GM11168 (cell line): ENCODE data around the gene PRTN3.

ENCODE experiments used
- in situ Hi-C: fragments of 300-500 bp; cut with MboI; formaldehyde crosslinking; loops from one replicate; pipeline ENCODE4 v1.12.0; 2022; ENCODE audit warnings: low sequenced_read_pairs; ENCODE audit not compliant: unreplicated experiment

Gene PRTN3

DNA sequence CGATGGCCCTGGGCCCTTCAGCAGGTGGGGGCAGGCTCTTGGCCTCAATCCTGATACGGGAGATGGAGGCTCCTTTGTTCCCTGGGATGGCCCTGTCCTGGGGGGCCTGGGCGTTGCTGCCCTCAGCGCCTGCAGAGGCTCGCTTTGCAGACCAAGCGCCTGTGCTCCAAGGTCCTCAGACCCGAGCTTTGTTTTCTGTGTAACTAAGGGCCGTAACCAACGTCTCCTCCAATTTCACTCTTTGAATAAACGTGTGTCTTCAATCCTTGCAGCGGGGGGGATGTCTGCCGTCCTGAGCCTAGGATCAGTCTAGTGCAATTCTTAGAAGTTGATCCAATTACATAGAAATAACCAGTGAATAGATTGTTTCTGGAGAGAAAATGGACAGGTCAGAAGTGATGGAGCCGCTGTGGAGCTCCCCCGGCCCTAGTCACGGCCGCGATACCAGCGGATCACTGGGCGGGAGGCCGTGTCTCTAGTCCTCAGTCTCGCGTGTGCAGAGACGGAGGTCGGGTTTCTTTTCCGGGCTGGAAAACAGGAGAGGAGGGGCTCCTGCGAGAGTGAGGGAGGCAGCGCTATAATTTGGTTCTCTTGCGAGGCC, 38.2 kb upstream of the PRTN3 start:
- in situ Hi-C loops, result no loop called here

DNA sequence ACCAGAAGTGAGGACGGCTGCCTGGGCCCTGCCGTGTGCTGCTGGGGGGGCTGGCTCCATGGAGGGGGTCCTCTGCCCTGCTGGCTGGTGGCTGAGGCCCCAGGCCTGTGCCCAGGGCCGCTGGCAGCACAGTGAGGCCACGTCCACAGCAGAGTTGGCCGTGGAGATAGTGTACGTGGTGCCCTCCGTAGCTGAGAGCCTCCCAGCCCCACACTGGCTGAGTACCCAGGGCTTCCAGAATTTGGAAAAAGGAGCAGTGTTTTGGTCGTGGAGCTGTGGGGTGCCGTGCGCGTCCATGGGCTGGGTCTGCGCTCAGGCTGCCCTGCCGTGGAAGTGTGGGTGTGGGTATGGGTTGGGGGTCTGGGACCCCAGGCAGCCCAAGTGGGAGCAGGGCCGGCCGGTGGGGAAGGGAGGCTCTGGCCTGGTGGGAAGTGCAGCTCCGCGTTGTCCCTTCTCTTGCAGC, 37.7 kb upstream of the PRTN3 start:
- in situ Hi-C loops, result no loop called here

DNA sequence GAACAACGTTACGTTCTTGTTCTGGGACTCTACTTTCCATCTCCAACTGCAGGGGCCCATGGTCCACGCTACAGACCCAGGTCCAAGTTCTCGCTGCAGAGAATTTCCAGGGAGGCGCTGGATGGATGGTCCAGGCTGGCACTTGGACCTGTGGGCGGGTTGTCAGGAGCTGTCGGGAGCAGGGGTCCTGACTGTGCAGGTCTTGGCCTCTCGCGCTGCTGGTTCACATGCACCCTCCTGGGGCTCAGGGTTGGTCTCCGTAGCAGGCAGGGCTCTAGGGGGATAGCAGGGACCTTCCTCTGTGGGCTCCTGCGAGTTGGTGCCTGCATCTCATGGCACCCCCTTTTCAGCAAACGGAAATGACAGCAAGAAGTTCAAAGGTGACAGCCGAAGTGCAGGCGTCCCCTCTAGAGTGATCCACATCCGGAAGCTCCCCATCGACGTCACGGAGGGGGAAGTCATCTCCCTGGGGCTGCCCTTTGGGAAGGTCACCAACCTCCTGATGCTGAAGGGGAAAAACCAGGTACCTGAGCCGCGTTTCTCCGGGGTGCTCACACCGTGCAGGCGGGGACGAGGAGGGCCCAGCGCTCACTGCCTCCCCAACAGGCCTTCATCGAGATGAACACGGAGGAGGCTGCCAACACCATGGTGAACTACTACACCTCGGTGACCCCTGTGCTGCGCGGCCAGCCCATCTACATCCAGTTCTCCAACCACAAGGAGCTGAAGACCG, 36.9 kb upstream of the PRTN3 start:
- in situ Hi-C loops, result no loop called here

DNA sequence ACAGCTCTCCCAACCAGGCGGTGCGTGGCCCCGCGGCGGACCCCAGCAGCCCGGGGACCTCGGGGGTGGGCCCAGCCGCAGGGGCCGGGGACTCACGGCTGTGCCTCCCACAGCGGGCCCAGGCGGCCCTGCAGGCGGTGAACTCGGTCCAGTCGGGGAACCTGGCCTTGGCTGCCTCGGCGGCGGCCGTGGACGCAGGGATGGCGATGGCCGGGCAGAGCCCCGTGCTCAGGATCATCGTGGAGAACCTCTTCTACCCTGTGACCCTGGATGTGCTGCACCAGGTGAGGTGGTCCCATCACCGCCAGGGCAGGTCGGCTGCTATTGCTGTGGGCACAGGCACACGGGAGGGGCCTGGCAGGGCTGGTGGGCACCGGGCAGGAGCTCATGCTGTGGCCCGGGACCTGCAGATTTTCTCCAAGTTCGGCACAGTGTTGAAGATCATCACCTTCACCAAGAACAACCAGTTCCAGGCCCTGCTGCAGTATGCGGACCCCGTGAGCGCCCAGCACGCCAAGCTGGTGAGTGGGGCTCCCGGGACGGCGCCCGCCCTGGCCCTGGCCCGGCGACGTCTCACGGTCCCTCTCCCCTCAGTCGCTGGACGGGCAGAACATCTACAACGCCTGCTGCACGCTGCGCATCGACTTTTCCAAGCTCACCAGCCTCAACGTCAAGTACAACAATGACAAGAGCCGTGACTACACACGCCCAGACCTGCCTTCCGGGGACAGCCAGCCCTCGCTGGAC, 36.2 kb upstream of the PRTN3 start:
- in situ Hi-C loops, result no loop called here

DNA sequence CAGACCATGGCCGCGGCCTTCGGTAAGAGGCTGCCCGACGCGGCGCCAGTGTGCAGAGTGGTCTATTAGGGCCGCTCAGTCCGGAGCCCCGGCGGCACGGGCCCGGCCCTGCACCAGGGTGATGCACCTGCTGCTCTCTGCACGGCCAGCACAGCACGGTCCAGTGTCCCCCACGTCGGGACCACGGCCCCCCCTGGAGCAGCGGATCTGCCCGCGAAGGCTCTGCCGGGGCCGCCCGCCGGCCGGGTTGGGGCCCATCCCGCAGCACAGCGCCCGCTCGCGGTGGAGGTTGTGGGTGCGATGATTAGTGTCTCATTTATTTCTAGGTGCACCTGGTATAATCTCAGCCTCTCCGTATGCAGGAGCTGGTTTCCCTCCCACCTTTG, 35.6 kb upstream of the PRTN3 start:
- in situ Hi-C loops, result no loop called here

DNA sequence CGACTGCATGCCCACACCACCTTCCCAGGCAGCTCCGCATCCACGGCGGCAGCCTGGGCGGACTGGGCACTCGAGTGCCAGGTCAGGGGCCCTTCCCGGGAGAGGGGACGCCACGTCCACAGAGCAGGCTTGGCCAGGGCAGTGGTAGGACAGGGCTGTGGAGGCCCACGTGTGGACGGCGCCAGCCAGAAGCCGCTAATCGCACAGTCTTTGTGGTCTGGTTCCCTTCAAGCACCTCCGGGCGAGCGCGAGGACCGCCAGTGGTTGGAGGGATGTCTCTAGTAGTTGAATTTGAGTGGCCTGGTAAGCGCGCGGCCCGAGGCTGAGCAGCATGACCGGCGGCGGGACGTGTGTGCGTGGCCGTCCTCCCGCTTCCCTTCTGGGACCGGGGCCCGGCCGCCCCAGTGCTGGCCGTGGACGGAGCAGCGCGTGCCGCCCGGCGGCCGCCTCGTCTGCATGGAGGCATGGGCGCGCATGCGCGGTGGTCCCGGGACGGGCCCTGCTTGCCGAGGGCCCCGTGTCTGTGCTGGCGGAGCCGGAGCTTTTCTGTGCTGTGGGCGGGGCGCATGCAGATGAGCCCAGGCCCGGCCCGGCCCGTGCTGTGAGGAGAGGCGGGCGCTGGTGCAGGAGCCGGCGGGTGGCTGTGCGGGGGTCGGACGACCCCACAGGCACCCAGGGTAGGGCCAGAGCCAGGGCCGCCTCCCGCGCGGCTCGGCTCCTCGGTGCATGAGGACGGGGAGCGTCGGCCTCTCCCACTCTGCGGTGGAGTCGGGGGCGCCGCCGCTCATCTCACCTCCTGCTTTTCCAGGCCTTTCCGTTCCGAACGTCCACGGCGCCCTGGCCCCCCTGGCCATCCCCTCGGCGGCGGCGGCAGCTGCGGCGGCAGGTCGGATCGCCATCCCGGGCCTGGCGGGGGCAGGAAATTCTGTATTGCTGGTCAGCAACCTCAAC, 34.9 kb upstream of the PRTN3 start:
- in situ Hi-C loops, result no loop called here

DNA sequence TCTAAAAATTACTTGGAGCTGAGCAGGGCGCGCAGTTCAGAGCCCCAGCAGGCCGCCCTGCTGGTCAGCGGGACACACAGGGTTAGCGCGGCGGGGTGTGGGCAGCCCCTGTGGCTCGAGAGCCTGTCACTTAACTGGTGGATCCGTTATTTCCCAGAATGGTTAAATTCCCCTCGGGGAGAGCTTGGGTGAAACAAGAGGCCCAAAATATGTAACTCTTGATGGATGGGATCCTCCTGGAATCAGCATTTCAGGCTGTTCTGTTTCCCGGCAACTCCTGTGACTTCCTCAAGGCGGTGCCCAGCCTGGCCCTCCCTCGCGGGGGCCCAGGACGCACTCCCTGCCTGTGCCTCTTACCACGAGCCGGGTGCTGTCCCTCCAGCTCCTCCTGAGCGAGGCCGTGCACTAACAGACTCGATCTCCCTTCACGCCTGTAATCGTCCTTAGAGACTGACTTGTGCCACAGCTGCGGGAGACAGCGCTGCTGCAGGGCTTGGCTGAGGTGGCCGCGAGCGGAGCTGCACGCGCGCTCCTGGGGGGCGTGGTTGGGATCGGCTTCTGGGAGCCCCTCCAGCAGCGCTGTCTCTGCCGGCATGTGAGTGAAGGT, 33.9 kb upstream of the PRTN3 start:
- in situ Hi-C loops, result no loop called here

DNA sequence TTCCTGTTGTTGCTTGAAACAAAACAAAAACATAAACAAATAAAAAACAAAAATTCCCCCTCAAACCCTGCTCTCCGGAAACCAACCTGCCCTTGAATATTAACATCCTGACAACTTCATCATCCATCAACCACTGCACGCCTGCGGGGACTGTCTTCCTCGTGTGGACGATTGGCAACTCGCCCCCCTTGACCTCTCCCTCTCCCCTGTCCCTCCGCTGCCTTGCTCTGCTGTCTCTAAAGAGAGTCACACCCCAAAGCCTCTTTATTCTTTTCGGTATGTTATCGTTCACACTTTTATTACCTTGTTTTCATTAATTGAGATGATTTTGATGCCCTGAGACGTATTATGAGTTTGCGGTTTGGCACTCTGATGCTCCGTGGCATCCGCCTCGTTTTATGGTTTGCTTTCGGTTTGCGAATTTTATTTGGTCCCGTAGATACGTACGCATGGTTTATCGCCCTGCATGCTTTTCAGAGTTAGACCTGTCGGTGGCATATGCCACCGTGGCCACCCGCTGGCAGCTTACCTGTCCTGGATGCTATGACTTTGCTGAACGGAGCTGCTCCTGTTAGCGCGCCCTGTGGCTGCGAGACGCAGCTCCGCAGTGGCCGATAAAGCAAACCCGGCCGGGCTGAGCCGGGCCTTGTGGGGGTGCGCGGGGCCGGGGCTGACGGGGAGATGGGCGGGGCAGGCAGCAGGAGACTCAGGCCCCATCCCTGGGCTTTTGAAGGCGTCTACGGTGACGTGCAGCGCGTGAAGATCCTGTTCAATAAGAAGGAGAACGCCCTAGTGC, 33.0 kb upstream of the PRTN3 start:
- in situ Hi-C loops, result no loop called here

DNA sequence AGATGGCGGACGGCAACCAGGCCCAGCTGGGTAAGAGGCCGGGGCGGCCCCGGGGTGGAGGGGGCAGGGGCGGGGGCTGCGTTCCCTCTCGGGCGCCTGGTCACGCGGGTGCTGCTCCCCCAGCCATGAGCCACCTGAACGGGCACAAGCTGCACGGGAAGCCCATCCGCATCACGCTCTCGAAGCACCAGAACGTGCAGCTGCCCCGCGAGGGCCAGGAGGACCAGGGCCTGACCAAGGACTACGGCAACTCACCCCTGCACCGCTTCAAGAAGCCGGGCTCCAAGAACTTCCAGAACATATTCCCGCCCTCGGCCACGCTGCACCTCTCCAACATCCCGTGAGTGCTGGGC, 32.4 kb upstream of the PRTN3 start:
- in situ Hi-C loops, result no loop called here

DNA sequence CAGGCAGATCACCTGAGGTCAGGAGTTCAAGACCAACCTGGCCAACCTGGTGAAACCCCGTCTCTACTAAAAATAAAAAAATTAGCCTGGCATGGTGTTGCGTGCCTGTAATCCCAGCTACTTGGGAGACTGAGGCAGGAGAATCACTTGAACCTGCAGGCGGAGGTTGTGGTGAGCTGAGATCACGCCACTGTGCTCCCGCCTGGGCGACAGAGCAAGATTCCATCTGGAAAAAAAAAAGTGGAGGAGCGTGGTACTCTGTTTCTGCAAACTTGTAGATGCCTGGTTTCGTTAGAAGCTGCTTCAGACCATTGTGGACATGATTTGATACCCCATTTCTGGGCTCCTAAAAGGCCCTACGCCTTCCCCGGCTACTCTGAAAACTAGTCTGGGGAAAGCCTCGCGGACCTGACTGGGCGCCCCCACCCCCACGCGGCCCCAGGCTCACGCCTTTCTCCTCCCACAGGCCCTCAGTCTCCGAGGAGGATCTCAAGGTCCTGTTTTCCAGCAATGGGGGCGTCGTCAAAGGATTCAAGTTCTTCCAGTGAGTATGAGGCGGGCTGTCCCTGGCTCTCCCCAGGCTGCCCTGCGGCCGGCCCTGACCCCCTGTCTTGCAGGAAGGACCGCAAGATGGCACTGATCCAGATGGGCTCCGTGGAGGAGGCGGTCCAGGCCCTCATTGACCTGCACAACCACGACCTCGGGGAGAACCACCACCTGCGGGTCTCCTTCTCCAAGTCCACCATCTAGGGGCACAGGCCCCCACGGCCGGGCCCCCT, 30.5 kb upstream of the PRTN3 start:
- in situ Hi-C loops, result no loop called here

DNA sequence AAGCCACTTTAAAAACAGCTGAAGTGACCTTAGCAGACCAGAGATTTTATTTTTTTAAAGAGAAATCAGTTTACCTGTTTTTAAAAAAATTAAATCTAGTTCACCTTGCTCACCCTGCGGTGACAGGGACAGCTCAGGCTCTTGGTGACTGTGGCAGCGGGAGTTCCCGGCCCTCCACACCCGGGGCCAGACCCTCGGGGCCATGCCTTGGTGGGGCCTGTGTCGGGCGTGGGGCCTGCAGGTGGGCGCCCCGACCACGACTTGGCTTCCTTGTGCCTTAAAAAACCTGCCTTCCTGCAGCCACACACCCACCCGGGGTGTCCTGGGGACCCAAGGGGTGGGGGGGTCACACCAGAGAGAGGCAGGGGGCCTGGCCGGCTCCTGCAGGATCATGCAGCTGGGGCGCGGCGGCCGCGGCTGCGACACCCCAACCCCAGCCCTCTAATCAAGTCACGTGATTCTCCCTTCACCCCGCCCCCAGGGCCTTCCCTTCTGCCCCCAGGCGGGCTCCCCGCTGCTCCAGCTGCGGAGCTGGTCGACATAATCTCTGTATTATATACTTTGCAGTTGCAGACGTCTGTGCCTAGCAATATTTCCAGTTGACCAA, 29.8 kb upstream of the PRTN3 start:
- in situ Hi-C loops, result no loop called here

DNA sequence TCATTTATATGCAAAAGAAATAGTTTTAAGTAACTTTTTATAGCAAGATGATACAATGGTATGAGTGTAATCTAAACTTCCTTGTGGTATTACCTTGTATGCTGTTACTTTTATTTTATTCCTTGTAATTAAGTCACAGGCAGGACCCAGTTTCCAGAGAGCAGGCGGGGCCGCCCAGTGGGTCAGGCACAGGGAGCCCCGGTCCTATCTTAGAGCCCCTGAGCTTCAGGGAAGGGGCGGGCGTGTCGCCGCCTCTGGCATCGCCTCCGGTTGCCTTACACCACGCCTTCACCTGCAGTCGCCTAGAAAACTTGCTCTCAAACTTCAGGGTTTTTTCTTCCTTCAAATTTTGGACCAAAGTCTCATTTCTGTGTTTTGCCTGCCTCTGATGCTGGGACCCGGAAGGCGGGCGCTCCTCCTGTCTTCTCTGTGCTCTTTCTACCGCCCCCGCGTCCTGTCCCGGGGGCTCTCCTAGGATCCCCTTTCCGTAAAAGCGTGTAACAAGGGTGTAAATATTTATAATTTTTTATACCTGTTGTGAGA, 29.2 kb upstream of the PRTN3 start:
- in situ Hi-C loops, result no loop called here

DNA sequence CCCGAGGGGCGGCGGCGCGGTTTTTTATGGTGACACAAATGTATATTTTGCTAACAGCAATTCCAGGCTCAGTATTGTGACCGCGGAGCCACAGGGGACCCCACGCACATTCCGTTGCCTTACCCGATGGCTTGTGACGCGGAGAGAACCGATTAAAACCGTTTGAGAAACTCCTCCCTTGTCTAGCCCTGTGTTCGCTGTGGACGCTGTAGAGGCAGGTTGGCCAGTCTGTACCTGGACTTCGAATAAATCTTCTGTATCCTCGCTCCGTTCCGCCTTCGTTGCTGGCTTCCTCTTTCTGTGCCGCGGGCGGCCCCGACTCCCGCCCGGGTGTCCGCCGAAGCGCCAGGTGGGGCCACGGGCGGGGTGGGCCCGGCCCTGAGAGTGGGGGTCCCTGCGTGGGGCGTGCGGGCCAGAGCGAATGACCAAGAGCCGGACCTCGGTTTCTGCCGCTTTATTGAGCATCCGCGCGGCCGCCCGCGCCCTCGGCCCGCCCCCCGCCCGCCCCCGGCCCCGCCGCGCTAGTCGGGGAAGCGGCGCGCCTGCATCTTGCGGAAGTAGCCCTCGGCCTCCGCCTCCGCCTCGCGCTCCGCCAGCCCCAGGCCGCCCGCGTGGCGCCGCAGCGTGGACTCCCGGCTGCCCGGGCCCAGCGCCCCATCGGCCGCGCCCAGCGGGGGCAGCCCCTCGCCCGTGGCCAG, 28.6 kb upstream of the PRTN3 start:
- in situ Hi-C loops, result no loop called here

DNA sequence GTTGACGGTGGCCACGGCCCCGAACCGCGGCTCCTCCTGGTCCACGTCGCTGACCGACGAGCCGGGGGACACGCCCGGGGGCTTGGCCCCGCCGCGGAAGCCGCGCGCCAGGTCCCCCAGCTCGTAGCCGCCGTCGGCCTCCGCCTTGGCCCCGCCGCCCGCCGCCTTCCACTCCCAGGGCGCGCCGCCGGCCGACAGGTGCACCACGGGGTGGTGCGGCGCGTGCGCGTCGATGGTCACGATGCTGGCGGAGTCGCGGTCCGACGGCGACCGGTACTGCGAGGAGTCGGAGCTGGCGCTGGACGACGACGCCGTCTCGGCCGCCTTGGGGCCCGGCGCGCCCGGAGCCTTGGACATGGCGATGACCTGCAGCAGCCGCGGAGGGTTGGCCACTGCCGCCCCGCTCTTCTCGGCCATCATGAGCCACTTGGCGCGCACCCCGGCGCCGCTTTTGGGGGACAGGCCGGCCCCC, 28.0 kb upstream of the PRTN3 start:
- in situ Hi-C loops, result no loop called here

DNA sequence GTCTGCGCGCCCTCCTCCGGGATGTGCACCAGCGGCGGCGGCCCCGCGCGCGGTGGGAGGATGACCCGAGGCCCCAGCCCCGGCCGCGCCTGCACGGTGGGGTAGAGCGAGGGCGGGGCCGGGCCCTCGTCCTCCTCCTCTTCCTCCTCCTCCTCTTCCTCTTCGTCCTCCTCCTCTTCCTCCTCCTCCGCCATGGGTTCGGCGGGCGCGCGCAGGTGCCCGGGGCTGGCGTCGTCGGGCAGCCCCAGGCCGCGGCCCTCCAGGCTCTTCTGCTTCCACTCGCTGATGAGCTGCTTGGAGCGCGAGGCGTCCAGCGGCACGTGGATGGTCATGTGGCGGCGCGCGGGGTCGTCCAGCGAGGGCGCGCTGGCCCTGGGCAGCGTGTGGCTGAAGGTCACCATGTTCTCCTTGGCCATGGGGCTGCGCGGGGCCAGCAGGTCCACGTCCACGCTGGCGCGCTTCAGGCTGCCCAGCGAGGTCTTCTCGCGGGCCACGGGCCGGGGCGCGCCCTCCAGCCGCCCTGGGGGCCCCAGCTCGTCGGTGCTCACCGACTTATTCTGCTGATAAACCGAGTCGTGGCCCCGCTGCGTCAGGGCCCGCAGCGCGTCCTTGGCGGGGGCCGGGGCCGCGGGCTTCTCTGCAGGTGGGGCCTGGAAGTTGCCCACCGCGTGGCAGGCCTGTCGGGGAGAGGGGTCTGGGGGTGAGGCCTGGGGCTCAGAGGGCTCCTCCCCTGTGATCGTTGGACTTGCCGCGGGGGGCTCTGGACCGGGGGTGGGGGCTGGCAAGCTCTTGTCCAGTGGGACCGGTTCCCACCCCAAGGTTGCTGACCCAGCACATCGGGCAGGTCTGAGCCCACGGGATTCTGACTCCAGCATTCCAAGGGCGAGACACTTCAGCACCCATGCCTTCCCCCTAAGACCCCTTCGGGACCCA, 27.3 kb upstream of the PRTN3 start:
- in situ Hi-C loops, result no loop called here
